GM18511 (cell line): ENCODE measurements around the gene PDZK1IP1.

Experiments used
- ATAC-seq: cut with Tn5 transposase; IDR thresholded peaks from one replicate; pipeline ENCODE4 v1.9.1; 2021; ENCODE audit warnings: mild to moderate bottlenecking, moderate library complexity; ENCODE audit not compliant: unreplicated experiment

PDZK1IP1 gene

GRCh38 chr1:47189844-47190508 is at the start of gene PDZK1IP1:
PDZK1IP1 (minus strand) TSS chr1:47190036; CDS start chr1:47189932, 104 bp downstream.
- no peak for ATAC-seq

- ATAC-seq: no peak
Observed at GRCh38 chr1:47238935-47239592, 49.2 kb upstream of the PDZK1IP1 start.

GRCh38 chr1:47235806-47236205 is 46.0 kb upstream of the PDZK1IP1 start:
- ATAC-seq: no peak

GRCh38 chr1:47235241-47235681 is 45.4 kb upstream of the PDZK1IP1 start:
- no peak for ATAC-seq

GRCh38 chr1:47233186-47233585 is 43.4 kb upstream of the PDZK1IP1 start:
- ATAC-seq: no peak

- no peak for ATAC-seq
Observed at GRCh38 chr1:47232187-47232874, 42.5 kb upstream of the PDZK1IP1 start, which contains the start of gene TAL1. TAL1 (minus strand) TSS chr1:47232225; CDS start chr1:47225888, 6,337 bp downstream.

GRCh38 chr1:47231301-47232186 is 41.7 kb upstream of the PDZK1IP1 start:
- ATAC-seq: no peak

GRCh38 chr1:47230692-47231300 is 41.0 kb upstream of the PDZK1IP1 start:
- no peak for ATAC-seq

- no peak for ATAC-seq
Observed at GRCh38 chr1:47229886-47230691, 40.3 kb upstream of the PDZK1IP1 start.

GRCh38 chr1:47229031-47229885 is 39.4 kb upstream of the PDZK1IP1 start:
- ATAC-seq: no peak

- no peak for ATAC-seq
Observed at GRCh38 chr1:47228644-47229030, 38.8 kb upstream of the PDZK1IP1 start.

- ATAC-seq: no peak
Observed at GRCh38 chr1:47227341-47228232, 37.8 kb upstream of the PDZK1IP1 start.

- ATAC-seq: no peak
Observed at GRCh38 chr1:47226839-47227215, 37.0 kb upstream of the PDZK1IP1 start.

GRCh38 chr1:47226121-47226838 is 36.4 kb upstream of the PDZK1IP1 start:
- no peak for ATAC-seq

GRCh38 chr1:47225430-47226100 is 35.7 kb upstream of the PDZK1IP1 start:
- no peak for ATAC-seq

- ATAC-seq: no peak
Observed at GRCh38 chr1:47224676-47225399, 35.0 kb upstream of the PDZK1IP1 start.
